ENCODE data around the gene RRP15. TPM values are rescaled to one million over a fixed set of nuclear protein-coding genes. Genes with fewer than 3 reads are reported as not detected.

The RRP15 gene
- total and polyA plus RNA-seq, 9 of the 15 experiments (the other 6 are each of a cell fraction or from before 2014, with no cell fraction given): 9.5 to 58.1 (median 29.3) TPM

DNA sequence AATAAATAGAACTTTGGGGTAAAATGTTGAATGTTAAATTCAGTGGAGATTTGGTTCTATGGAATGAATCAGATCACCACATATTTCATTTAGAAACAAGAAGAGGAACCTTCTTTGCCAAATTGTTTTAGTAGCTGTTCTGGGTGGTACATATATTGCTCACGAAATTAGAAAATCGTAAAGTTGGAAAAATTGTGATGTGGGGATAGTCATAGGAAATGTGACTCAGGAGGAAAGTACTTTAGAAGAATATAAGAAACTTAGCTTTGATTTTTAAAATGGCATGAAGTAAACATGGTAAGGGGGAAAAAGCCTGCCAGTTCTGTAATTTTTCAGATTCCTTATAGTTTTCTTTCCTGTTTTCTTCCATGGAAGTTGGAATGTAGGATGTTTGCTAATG is 27.4 kb downstream of the RRP15 start:
- FAIRE-seq (no peak), ATAC-seq (no peak), DNase-seq (ENCODE audit: extremely low read depth in 1 of 4, low spot score in 3 of 4) (no peak)
- no TSS peak for BruUV-seq (replicated peaks)
- Histone ChIP-seq H3K9me3 (replicated peaks; ENCODE audit: control insufficient read depth, insufficient read depth, low read depth, low read length) (no peaks in the 10 kb centered on the region), H4K20me1 (replicated peaks; ENCODE audit: control insufficient read depth, insufficient read depth, low read length) (no peaks in the 10 kb centered on the region), H3K27ac (ENCODE audit: extremely low read depth, low read depth, low read length) (no peak overlapping the region), H3K9ac (ENCODE audit: insufficient read depth in 1 of 2, low read depth in 2 of 2, low read length in 2 of 2) (no peak overlapping the region), H2AFZ (ENCODE audit: low read depth, low read length) (no peak overlapping the region), H3K4me2 (ENCODE audit: insufficient read depth, low read length) (no peak overlapping the region), H3K79me2 (ENCODE audit: control insufficient read depth, insufficient read depth, low read length) (peaks cover 24% of the 10 kb centered on the region), H3K27me3 (ENCODE audit: control insufficient read depth in 2 of 2, insufficient read depth in 2 of 2, low read length in 2 of 2) (no peaks in the 10 kb centered on the region), H3K9me1 (ENCODE audit: control insufficient read depth, insufficient read depth, low read length) (no peaks in the 10 kb centered on the region), H3K36me3 (ENCODE audit: control insufficient read depth, insufficient read depth, low read length) (peaks cover 53% of the 10 kb centered on the region), H3K4me3 (no peak overlapping the region), H3K4me1 (replicated peaks in 1 of 2; ENCODE audit: control insufficient read depth in 2 of 2, insufficient read depth in 2 of 2, low read length in 2 of 2) (peaks cover 0 to 8% of the 10 kb centered on the region in 2 experiments; a peak in 2 of 5 replicates)
- intact Hi-C loops (cut with micrococcal nuclease): no loop called here
- WGBS (ENCODE audit: insufficient coverage, low coverage, missing lambda C conversion rate): 89% methylated on average over 2 of the region's 2 CpGs
- TF ChIP-seq SAFB (IDR thresholded peaks at IDR 0.05; ENCODE audit: borderline replicate concordance, low read depth, low read length): no peak
- ChIA-PET POLR2A (no interaction called here), CTCF (ENCODE audit: low intra/inter-chr PET ratio) (no interaction called here)
- in situ Hi-C loops (cut with MboI): no loop called here

DNA sequence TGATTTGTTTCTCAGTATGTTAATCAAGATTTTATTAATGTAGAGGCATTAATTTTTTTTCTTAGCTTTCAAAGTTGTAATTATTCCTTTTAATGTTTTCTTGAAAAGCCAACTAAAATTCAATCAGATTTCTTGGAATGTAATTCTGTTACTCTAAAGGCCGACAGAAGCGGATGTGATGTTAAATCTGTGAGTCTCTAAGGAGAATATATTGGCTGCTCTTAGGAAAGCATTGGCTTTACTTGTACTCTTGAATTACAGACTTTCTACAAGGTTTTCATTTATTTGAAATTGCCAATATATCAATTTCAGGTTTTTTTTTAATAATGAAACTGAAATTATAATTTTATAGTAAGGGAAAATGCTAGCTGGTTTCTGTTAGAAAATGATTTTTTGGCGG is 29.2 kb downstream of the RRP15 start:
- intact Hi-C loops (cut with micrococcal nuclease): no loop called here
- Histone ChIP-seq H3K4me1 (replicated peaks in 1 of 2; ENCODE audit: control insufficient read depth in 2 of 2, insufficient read depth in 2 of 2, low read length in 2 of 2) (peaks cover 0 to 8% of the 10 kb centered on the region in 2 experiments; a peak in 3 of 5 replicates), H3K4me3 (no peak overlapping the region), H3K4me2 (ENCODE audit: insufficient read depth, low read length) (no peak overlapping the region), H3K9me1 (ENCODE audit: control insufficient read depth, insufficient read depth, low read length) (no peaks in the 10 kb centered on the region), H3K27ac (ENCODE audit: extremely low read depth, low read depth, low read length) (no peak overlapping the region), H4K20me1 (replicated peaks; ENCODE audit: control insufficient read depth, insufficient read depth, low read length) (no peaks in the 10 kb centered on the region), H3K9me3 (replicated peaks; ENCODE audit: control insufficient read depth, insufficient read depth, low read depth, low read length) (no peaks in the 10 kb centered on the region), H3K36me3 (ENCODE audit: control insufficient read depth, insufficient read depth, low read length) (peaks cover 46% of the 10 kb centered on the region), H2AFZ (ENCODE audit: low read depth, low read length) (no peak overlapping the region), H3K9ac (ENCODE audit: insufficient read depth in 1 of 2, low read depth in 2 of 2, low read length in 2 of 2) (no peak overlapping the region), H3K79me2 (ENCODE audit: control insufficient read depth, insufficient read depth, low read length) (peaks cover 18% of the 10 kb centered on the region), H3K27me3 (ENCODE audit: control insufficient read depth in 2 of 2, insufficient read depth in 2 of 2, low read length in 2 of 2) (no peaks in the 10 kb centered on the region)
- 96% methylated on average over 3 of the region's 3 CpGs for WGBS (ENCODE audit: insufficient coverage, low coverage, missing lambda C conversion rate)
- ATAC-seq: no peak
- CTCF ChIA-PET (ENCODE audit: low intra/inter-chr PET ratio): no interaction called here
- in situ Hi-C loops (cut with MboI): no loop called here
- no TSS peak for BruUV-seq (replicated peaks)
- no peak for DNase-seq (ENCODE audit: extremely low read depth in 1 of 4, low spot score in 3 of 4)
- TF ChIP-seq SMAD1 (IDR thresholded peaks at IDR 0.05; ENCODE audit: low read depth, low read length, partially characterized antibody) (no peak), ZNF766 (CRISPR knock-in tag; conservative IDR thresholded peaks at IDR 0.05) (no peak)
- POLR2A ChIA-PET: no interaction called here
- FAIRE-seq: no peak

Data from K562 (cell line).